A673 (cell line): Measurements from ENCODE around the gene TAAR9.

Source experiments
- EZH2 ChIP-seq: fragments of 200-600 bp; sonication (generic); IDR thresholded peaks from 2 replicates; pipeline ENCODE4 v1.6.1; 2017; ENCODE audit warnings: borderline replicate concordance, low read depth, mild to moderate bottlenecking, mixed read lengths, antibody characterized with exemption, low read length; ENCODE audit not compliant: poor library complexity, severe bottlenecking
- TF ChIP-seq, protein P1 (sequence below): fragments of 300-800, 200-600 bp; sonication (generic); conservative IDR thresholded peaks from 2 replicates; pipeline ENCODE4 v1.5.1; 2017; ENCODE audit warnings: low read depth, mild to moderate bottlenecking, antibody characterized with exemption, low read length, moderate library complexity, mixed read lengths

DNA sequence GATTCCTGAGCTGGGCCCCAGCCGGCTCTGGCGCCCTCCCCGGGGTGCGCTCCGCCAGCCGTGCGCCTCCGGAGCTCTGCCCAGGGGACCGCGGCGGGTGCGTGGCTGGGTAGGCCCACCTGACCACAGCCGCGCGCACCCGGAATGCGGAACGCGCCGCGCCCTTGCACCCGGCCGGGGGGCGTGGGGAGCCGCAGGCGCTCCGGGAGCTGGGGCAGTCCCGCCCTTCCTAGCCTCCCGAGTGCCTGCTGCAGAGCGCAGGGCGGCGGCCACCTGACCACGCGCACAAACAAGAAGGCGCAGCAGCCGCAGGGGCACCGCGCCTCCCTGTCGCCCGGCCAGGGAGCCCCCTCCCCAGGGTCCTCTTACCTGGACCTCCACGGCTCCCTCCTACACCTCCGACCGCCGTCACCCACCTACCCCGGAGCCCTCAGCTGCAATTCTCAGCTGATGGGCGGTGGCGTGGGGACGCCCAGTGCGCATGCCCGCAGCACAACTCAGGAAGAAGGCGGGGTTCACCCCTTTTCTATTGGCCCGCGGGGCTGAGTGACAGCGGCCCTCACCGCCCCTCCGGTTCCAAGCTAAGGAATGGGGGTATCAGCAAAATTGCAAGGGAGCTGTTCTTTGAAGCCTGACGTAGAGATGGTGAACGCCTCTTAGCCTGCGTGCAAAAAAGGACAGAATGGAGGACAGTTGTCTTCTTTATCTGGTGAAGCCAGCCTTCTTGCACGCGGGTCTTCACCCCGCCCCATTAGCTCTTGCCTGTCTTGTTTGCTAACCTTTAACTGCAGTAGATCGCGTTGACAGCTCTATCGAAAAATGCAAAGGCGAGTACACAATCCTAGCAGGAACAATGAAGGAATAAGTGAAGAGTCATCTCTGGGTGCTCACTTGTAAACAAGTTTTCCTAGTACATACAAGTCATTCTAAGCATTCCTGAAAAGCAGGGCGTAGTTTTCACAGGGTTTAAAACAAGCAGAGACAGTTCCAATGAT is 25.1 kb upstream of the TAAR9 start, which contains the start of gene STX7:
- TF ChIP-seq, protein P1, sequence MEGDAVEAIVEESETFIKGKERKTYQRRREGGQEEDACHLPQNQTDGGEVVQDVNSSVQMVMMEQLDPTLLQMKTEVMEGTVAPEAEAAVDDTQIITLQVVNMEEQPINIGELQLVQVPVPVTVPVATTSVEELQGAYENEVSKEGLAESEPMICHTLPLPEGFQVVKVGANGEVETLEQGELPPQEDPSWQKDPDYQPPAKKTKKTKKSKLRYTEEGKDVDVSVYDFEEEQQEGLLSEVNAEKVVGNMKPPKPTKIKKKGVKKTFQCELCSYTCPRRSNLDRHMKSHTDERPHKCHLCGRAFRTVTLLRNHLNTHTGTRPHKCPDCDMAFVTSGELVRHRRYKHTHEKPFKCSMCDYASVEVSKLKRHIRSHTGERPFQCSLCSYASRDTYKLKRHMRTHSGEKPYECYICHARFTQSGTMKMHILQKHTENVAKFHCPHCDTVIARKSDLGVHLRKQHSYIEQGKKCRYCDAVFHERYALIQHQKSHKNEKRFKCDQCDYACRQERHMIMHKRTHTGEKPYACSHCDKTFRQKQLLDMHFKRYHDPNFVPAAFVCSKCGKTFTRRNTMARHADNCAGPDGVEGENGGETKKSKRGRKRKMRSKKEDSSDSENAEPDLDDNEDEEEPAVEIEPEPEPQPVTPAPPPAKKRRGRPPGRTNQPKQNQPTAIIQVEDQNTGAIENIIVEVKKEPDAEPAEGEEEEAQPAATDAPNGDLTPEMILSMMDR, result no peak
- TF ChIP-seq EZH2, result no peak
